K562 (cell line): ENCODE results near the gene GCN1. TPM values are rescaled to one million over a fixed set of nuclear protein-coding genes. Genes with fewer than 3 reads are reported as not detected.

ENCODE experiments used
- FOXJ3 ChIP-seq: sonication (generic); formaldehyde crosslinking; IDR thresholded peaks from 2 replicates; pipeline ENCODE4 v1.4.0; 2020; ENCODE audit warnings: mild to moderate bottlenecking, missing genetic modification reagents
- GABPA ChIP-seq: fragments of 200-800 bp; sonication (Bioruptor generic); conservative IDR thresholded peaks from 2 replicates; pipeline ENCODE4 v1.6.1; 2016; ENCODE audit warnings: low read depth, missing genetic modification characterization, missing compliant biosample characterization
- JUN ChIP-seq, 2 experiments: sonication (generic) in 1 of 2; formaldehyde crosslinking in 1 of 2; IDR thresholded peaks; 2 replicates each; pipeline versions ENCODE4 v1.6.1 to v1.8.0; 2012 to 2022; ENCODE audit warnings: borderline replicate concordance in 2 of 2, mild to moderate bottlenecking in 2 of 2, improper control_type of control experiment in 1 of 2, low read depth in 1 of 2, low read length in 1 of 2, missing genetic modification reagents in 1 of 2
- NCOA6 ChIP-seq: fragments of 450-650 bp; IDR thresholded peaks from 2 replicates; pipeline ENCODE4 v1.6.1; 2017; ENCODE audit warnings: mild to moderate bottlenecking
- PML ChIP-seq: IDR thresholded peaks from 2 replicates; pipeline ENCODE4 v1.6.1; 2012; ENCODE audit warnings: low read length, inconsistent platforms
- POLR2A ChIP-seq: fragments of 450-650 bp; conservative IDR thresholded peaks from 2 replicates; pipeline ENCODE4 v1.6.1; 2016
- POLR2B ChIP-seq: fragments of 450-650 bp; IDR thresholded peaks from 2 replicates; pipeline ENCODE4 v1.6.1; 2018; ENCODE audit warnings: low read depth; ENCODE audit not compliant: partially characterized antibody
- POLR2G ChIP-seq: fragments of 200-400 bp; formaldehyde crosslinking; IDR thresholded peaks from 2 replicates; pipeline ENCODE4 v1.6.1; 2017; ENCODE audit warnings: low read depth, mild to moderate bottlenecking, antibody characterized with exemption, low read length, moderate library complexity
- SETDB1 ChIP-seq: IDR thresholded peaks from one replicate; pipeline ENCODE4 v1.6.1; 2012; ENCODE audit warnings: low read length, control low read depth, inconsistent platforms
- TGIF2 ChIP-seq: sonication (generic); formaldehyde crosslinking; IDR thresholded peaks from 2 replicates; pipeline ENCODE4 v1.8.1; 2022; ENCODE audit warnings: mild to moderate bottlenecking, missing genetic modification reagents, moderate library complexity
- ZBED1 ChIP-seq: IDR thresholded peaks from 2 replicates; pipeline ENCODE4 v1.6.1; 2014
- ZKSCAN3 ChIP-seq: fragments of 250-450 bp; sonication (Bioruptor Pico); IDR thresholded peaks from 2 replicates; pipeline ENCODE4 v1.4.0; 2020
- ZNF212 ChIP-seq: fragments of 450-650 bp; formaldehyde crosslinking; IDR thresholded peaks from 2 replicates; pipeline ENCODE4 v1.4.0; 2020; ENCODE audit warnings: mild to moderate bottlenecking
- ZNF507 ChIP-seq: conservative IDR thresholded peaks from 2 replicates; pipeline ENCODE4 v1.6.1; 2017; ENCODE audit warnings: missing genetic modification characterization, missing compliant biosample characterization
- ZNF785 ChIP-seq: fragments of 250-450 bp; sonication (Bioruptor Pico); IDR thresholded peaks from 2 replicates; pipeline ENCODE4 v1.4.0; 2020; ENCODE audit warnings: mild to moderate bottlenecking
- polyA plus RNA-seq, 8 experiments: library from polyadenylated mRNA; depleted of rRNA in 4 of 8; stranded (reverse) in 5 of 8; unstranded in 3 of 8; fragments of >200 nt; fragmentation: Nextera tagmentation in 2 of 8; fragmentation: Illumina TruSeq in 1 of 8; extraction: Ambion mirVana in 2 of 8; extraction: Trizol in 1 of 8; gene quantifications; 2 replicates each; pipeline versions ENCODE4 v1.2.1 to v1.2.3, GENCODE V29; 2011 to 2014; ENCODE audit warnings: inconsistent platforms in 1 of 8, missing spikeins in 1 of 8
- total RNA-seq, 7 experiments: library from RNA; depleted of rRNA in 6 of 7; stranded (reverse); fragments of >200 nt in 6 of 7; fragmentation: Illumina TruSeq in 2 of 7; extraction: Trizol in 2 of 7; gene quantifications; 2 replicates each; pipeline versions ENCODE4 v1.2.1 to v1.2.3, GENCODE V29; 2011 to 2021; ENCODE audit warnings: low replicate concordance in 1 of 7
- TF ChIP-seq, protein P1 (sequence below): fragments of 250-450 bp; sonication (Bioruptor Pico); IDR thresholded peaks from 2 replicates; pipeline ENCODE4 v1.5.1; 2021; ENCODE audit warnings: mild to moderate bottlenecking
- TF ChIP-seq, protein P2 (sequence below): fragments of 450-650 bp; formaldehyde crosslinking; IDR thresholded peaks from 2 replicates; pipeline ENCODE4 v1.4.0; 2020; ENCODE audit warnings: mild to moderate bottlenecking, moderate library complexity
- TF ChIP-seq, protein P3 (sequence below): fragments of 450-650 bp; formaldehyde crosslinking; IDR thresholded peaks from 2 replicates; pipeline ENCODE4 v1.4.0; 2022; ENCODE audit warnings: missing genetic modification characterization
- TF ChIP-seq, protein P4 (sequence below): fragments of 450-650 bp; IDR thresholded peaks from 2 replicates; pipeline ENCODE4 v1.6.1; 2018; ENCODE audit not compliant: partially characterized antibody

The GCN1 gene
- total and polyA plus RNA-seq, 9 of the 15 experiments (the other 6 are each of a cell fraction or from before 2014, with no cell fraction given): 11.9 to 190 (median 51.7) TPM

DNA sequence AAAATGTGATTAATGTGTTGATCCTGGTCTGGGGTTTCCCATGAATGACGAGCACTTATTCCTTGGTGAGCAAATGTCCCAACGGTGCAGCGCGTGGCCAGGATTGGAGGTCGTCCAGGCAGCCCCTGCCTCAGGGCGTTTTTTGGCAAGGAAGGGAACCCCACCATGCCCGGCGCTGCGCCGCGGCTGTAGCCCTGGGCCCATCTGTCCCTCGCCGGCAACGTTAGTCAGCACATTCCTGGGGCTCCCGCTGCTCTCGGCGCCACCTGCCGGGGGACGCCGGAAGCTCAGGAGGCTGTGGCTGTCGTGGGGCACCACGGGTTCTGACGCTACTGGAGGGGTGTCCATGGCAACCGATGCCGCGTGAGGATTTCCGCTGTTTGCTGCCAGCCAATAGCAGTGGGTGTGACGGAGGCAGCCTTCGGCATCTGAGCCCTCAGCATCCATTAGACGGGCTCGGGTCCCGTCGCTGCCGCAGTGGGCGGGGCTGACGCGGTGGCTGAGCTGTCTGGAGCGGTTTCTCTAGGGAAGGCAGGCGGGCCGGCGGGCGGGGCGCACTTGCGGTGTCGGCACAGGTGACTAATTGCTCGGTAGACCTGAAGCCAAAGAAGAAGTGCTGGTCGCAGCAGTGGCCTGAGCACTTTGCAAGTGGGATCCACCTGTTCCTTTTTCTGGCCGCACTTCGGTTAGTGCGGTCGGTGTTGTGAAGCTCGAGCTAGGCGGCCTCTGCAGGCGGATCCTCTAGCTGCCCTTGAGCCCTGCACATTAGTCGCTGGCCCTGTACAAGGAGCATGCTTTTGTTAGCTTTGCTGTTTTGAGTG lies 107.5 kb downstream of the GCN1 start (continued):
- TF ChIP-seq, protein P1, sequence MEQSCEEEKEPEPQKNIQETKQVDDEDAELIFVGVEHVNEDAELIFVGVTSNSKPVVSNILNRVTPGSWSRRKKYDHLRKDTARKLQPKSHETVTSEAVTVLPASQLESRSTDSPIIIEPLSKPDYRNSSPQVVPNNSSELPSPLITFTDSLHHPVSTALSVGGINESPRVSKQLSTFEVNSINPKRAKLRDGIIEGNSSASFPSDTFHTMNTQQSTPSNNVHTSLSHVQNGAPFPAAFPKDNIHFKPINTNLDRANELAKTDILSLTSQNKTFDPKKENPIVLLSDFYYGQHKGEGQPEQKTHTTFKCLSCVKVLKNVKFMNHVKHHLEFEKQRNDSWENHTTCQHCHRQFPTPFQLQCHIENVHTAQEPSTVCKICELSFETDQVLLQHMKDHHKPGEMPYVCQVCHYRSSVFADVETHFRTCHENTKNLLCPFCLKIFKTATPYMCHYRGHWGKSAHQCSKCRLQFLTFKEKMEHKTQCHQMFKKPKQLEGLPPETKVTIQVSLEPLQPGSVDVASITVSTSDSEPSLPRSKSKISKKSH: no peak
- TF ChIP-seq NCOA6 (peak; percentile 50; the same call in 1 of the 2 replicates), ZBED1 (no peak; the same call in 1 of the 2 replicates), POLR2A (peak; percentile 50; the same call in 1 of the 2 replicates), POLR2B (no peak), JUN (IDR thresholded peaks at IDR 0.05; ENCODE audit: borderline replicate concordance, low read depth, low read length) (peak; percentile 56; the same call in 1 of the 2 replicates), JUN (CRISPR knock-in tag; IDR thresholded peaks at IDR 0.05; ENCODE audit: borderline replicate concordance) (peak; percentile 50; the same call in 1 of the 2 replicates), ZNF212 (CRISPR knock-in tag) (no peak), SETDB1 (peak; percentile 68), GABPA (no peak; the same call in 1 of the 2 replicates), POLR2G (peak; percentile 81), ZNF785 (no peak), FOXJ3 (no peak), TGIF2 (CRISPR knock-in tag) (no peak), PML (no peak), ZKSCAN3 (CRISPR knock-in tag) (no peak), ZNF507 (no peak)
- TF ChIP-seq, protein P2, sequence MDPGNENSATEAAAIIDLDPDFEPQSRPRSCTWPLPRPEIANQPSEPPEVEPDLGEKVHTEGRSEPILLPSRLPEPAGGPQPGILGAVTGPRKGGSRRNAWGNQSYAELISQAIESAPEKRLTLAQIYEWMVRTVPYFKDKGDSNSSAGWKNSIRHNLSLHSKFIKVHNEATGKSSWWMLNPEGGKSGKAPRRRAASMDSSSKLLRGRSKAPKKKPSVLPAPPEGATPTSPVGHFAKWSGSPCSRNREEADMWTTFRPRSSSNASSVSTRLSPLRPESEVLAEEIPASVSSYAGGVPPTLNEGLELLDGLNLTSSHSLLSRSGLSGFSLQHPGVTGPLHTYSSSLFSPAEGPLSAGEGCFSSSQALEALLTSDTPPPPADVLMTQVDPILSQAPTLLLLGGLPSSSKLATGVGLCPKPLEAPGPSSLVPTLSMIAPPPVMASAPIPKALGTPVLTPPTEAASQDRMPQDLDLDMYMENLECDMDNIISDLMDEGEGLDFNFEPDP (CRISPR knock-in tag): no peak
- TF ChIP-seq, protein P3, sequence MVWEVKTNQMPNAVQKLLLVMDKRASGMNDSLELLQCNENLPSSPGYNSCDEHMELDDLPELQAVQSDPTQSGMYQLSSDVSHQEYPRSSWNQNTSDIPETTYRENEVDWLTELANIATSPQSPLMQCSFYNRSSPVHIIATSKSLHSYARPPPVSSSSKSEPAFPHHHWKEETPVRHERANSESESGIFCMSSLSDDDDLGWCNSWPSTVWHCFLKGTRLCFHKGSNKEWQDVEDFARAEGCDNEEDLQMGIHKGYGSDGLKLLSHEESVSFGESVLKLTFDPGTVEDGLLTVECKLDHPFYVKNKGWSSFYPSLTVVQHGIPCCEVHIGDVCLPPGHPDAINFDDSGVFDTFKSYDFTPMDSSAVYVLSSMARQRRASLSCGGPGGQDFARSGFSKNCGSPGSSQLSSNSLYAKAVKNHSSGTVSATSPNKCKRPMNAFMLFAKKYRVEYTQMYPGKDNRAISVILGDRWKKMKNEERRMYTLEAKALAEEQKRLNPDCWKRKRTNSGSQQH: no peak
- TF ChIP-seq, protein P4, sequence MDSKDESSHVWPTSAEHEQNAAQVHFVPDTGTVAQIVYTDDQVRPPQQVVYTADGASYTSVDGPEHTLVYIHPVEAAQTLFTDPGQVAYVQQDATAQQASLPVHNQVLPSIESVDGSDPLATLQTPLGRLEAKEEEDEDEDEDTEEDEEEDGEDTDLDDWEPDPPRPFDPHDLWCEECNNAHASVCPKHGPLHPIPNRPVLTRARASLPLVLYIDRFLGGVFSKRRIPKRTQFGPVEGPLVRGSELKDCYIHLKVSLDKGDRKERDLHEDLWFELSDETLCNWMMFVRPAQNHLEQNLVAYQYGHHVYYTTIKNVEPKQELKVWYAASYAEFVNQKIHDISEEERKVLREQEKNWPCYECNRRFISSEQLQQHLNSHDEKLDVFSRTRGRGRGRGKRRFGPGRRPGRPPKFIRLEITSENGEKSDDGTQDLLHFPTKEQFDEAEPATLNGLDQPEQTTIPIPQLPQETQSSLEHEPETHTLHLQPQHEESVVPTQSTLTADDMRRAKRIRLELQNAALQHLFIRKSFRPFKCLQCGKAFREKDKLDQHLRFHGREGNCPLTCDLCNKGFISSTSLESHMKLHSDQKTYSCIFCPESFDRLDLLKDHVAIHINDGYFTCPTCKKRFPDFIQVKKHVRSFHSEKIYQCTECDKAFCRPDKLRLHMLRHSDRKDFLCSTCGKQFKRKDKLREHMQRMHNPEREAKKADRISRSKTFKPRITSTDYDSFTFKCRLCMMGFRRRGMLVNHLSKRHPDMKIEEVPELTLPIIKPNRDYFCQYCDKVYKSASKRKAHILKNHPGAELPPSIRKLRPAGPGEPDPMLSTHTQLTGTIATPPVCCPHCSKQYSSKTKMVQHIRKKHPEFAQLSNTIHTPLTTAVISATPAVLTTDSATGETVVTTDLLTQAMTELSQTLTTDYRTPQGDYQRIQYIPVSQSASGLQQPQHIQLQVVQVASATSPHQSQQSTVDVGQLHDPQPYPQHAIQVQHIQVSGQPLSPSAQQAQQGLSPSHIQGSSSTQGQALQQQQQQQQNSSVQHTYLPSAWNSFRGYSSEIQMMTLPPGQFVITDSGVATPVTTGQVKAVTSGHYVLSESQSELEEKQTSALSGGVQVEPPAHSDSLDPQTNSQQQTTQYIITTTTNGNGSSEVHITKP: peak; percentile 84
